ENCODE results near the gene PARD3.
"Not testable (repeated sequence)": the region's sequence is repeated elsewhere in the genome, so short reads cannot be mapped to it uniquely, and the experiment has no call there.

Gene PARD3

GRCh38 chr10:34275626-34276130 is 539.4 kb downstream of the PARD3 start:
- DNase-seq: no peak

- no peak for DNase-seq
Observed at GRCh38 chr10:34274906-34275305, 540.2 kb downstream of the PARD3 start.

GRCh38 chr10:34273340-34273739 is 541.8 kb downstream of the PARD3 start:
- DNase-seq: no peak

DNA sequence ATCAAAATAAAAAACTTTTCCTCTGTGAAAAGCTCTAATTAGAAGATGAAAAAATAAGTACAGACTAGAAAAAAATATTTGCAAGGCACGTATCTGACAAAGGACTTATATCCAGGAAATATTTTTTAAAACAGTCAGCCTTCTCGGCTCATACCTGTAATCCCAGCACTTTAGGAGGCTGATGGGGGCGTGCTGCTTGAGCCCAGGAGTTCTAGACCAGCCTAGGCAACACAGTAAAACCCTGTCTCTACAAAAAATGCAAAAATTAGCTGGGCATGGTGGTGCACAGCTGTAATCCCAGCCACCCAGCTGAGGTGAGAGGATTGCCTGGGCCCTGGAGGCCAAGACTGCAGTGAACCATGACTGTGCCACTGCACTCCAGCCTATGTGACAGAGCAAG is 542.8 kb downstream of the PARD3 start:
- no peak for DNase-seq

- DNase-seq: not testable (repeated sequence)
Observed at GRCh38 chr10:34268410-34268809, 546.7 kb downstream of the PARD3 start.

GRCh38 chr10:34262985-34263384 is 552.1 kb downstream of the PARD3 start:
- no peak for DNase-seq

GRCh38 chr10:34260904-34261303 is 554.2 kb downstream of the PARD3 start:
- DNase-seq: no peak

DNA sequence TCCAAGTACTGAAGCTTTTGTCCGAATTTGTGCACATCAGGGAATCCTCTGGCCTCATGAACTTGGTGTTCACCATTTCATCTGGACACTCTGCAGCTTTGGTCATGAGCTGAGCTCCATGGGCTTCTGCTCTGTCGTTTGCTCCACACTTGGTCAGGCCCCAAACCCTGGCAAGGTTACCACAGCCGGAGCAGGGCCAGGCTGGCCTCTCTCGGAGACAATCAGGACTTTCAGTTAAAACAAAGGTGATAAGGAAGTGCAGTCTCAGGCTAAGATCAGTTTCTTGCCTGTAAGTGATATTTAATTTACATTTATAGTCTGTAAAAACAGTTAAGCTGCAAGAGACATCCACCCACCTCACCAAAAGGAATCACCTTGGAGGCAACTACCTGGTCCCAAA is 558.9 kb downstream of the PARD3 start:
- DNase-seq: no peak

GRCh38 chr10:34255035-34255434 is 560.1 kb downstream of the PARD3 start:
- no peak for DNase-seq

DNA sequence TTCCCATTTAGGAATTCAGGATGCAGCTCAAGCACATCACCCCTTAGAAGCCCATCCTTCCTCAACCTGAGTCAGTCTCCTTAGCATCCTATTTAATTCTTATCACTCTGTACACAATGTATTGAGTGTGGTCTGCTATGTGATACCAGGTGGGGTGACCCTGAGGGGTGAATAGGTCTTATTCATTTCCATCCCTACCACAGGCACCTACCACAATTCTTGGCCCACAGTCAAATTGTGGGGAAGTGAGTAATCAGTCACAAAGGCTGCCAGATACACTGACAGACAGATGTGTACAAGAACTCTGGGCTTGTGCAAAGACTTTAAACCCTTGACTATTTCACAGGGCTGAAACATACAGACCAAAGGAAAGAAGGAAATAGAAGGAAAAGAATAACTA is 560.5 kb downstream of the PARD3 start:
- no peak for DNase-seq

- DNase-seq: no peak
Observed at GRCh38 chr10:34252111-34252510, 563.0 kb downstream of the PARD3 start.

- no peak for DNase-seq
Observed at GRCh38 chr10:34251177-34251576, 563.9 kb downstream of the PARD3 start.

- no peak for DNase-seq
Observed at GRCh38 chr10:34250722-34251121, 564.4 kb downstream of the PARD3 start.

GRCh38 chr10:34249634-34250033 is 565.5 kb downstream of the PARD3 start:
- DNase-seq: no peak

- no peak for DNase-seq
Observed at GRCh38 chr10:34247560-34247959, 567.5 kb downstream of the PARD3 start.

DNA sequence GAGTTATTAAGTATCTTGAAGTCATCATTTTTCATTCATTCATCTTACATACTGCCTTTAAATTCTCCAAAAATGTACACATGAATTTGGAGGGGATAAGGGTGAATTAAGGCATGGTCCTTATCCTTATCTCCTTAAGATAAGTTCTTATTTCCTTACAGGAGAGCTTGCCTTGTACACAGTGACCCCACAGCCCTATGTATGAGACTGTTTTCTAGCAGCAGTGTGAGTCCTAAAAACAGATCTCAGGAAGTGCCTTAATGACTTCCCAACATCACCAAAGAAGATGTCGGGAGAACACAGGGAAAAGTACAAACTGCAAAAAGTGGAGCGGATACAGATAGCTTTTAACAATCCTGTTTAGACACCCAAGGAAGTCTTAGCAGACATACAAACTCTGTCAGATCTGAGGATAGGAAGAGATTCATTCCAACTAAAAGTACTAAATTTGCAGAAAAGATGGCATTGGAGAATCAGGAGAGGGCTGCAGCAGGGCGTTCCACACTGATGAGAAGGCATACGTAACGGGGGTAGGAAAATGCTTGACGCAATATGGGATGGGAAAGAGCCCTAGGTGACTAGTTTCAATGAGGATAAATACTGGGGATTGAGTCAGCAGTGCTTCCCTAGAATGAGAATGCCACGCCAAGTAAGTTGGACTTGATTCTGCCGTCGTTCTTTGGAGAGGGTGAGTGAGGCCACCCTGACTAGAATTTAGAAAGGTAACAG is 570.2 kb downstream of the PARD3 start:
- DNase-seq: no peak

GRCh38 chr10:34241226-34242000 is 573.7 kb downstream of the PARD3 start:
- DNase-seq: no peak

DNA sequence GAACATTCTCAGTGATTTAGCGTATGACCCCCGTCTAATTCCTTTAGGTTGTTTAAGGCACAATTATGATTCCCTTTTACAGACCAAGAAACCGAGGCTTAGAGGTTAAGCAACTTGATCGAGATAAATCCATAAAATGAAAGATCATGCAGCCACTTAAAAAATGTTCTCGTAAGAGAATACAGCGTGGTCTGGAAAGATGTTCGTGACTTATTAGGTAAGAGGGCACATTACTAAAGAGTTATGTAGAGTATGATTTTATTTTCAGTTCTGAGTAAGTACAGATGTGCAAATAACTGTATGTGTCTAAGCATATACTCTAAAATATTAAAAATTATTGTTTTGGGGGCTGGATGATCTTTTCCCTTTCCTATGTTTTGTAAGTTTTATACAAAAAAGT is 575.1 kb downstream of the PARD3 start:
- no peak for DNase-seq

- no peak for DNase-seq
Observed at GRCh38 chr10:34237898-34238455, 577.1 kb downstream of the PARD3 start.

GRCh38 chr10:34236931-34237330 is 578.2 kb downstream of the PARD3 start:
- no peak for DNase-seq

DNA sequence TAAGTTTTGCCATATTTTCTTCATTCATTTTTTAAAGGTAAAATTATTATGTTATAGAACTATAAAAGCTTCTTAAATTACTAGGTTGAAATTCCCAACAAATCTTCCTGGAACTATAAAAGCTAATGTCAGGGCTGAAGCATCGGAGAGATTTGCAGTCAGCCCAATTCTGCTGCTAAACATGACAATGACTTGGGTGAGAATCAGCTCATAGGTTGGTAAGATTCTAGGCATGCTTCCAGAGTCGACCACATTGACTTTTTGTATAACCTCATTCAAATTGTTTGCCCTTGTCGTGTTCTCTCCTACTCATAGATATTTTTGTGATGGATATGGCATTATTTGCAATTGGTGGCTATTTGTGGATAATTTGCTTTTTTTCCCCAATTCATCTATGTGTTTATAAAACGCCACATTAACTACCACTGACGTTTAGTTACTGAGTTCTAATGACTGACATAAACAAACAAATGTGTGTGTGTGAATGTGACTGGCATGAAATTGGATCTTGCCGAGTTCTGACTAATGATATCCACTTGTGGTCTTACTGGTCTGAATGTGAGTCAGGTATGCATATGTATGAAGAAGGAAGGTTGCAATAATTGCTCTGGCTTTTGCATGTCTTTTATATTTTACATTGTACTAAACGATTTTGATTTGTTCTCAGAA is 579.8 kb downstream of the PARD3 start:
- no peak for DNase-seq

DNA sequence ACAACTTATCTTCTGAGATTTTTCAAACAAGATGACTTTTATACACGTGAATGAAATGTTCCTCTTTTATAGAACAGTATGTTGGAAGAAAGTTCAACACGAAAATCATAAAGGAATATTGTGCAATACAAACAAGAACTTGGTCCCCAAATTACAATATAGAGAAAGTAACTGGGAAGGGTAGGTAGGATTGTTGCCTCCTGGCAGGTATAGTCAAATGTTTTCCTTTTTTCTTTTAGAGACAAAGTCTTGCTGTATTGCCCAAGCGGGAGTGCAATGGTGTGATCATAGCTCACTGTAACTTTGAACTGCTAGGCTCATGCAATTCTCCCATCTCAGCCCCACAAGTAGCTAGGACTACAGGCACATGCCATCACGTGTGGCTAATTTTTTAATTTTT is 582.6 kb downstream of the PARD3 start:
- no peak for DNase-seq

DNA sequence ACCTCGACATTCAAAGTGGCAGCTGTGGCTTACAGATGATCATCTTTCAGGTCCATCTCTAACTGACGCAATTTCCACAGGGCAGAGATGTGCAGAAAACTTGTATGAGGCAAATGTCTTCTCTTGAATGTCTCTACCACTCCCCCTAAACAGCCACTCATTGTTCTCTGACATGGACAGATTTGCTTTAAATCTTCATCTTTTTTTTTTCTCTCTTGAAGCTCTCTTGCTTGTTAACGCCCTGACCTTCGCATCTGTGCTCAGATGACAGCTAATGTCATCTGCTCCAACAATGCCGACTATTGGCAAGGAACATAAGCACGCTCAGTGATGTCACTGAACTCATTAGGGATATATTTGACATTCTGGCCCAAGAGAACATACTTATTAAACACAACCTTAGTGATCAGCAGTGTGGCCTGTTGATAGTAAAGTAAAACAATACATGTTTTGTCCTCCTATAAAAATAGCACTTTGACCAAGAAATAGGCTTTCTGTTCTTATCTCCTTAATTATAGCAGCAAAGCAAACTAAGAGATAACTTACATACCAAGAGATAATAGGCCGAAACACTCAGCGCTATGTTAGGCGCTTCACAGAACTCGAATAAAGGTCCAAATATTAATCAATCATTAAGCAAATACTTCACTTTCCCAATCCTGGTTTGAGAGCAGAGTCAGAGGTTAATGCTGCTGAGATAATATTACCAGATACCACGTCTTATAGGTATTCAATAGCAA is 583.5 kb downstream of the PARD3 start:
- no peak for DNase-seq

All from suppressor macrophage treated with lipopolysaccharide for 4 hours (primary cell).